OCI-LY3 (cell line): ENCODE data around the gene PITX3.

Experiments
- H2AFZ ChIP-seq: fragments of 200-600, 300-600 bp; shearing (Covaris generic); 2 replicates; pipeline ENCODE4 v1.6.0; 2014; ENCODE audit warnings: antibody characterized with exemption, low read depth, low read length
- H3K27ac ChIP-seq: fragments of 200-600, 300-600 bp; sonication (generic); 2 replicates; pipeline ENCODE4 v1.5.1; 2014; ENCODE audit warnings: mild to moderate bottlenecking, low read length, moderate library complexity, mixed read lengths
- H3K27me3 ChIP-seq: fragments of 200-600, 300-600 bp; sonication (generic); 2 replicates; pipeline ENCODE4 v1.6.1; 2014; ENCODE audit warnings: low read depth, low read length, mixed read lengths
- H3K36me3 ChIP-seq: fragments of 200-600, 300-600 bp; sonication (generic); replicated peaks from 2 replicates; pipeline ENCODE3; 2014; ENCODE audit warnings: low read depth, low read length, mixed read lengths
- H3K4me1 ChIP-seq: fragments of 300-600, 200-600 bp; sonication (generic); 2 replicates; pipeline ENCODE4 v1.6.1; 2014; ENCODE audit warnings: low read length, mixed read lengths
- H3K4me2 ChIP-seq: fragments of 200-600, 300-600 bp; sonication (generic); 2 replicates; pipeline ENCODE4 v1.6.1; 2014; ENCODE audit warnings: low read length, mixed read lengths
- H3K4me3 ChIP-seq: fragments of 300-600, 200-600 bp; sonication (generic); 2 replicates; pipeline ENCODE4 v1.5.1; 2014; ENCODE audit warnings: antibody characterized with exemption, mild to moderate bottlenecking, low read length, moderate library complexity
- H3K79me2 ChIP-seq: fragments of 300-600, 200-600 bp; shearing (Covaris generic); 2 replicates; pipeline ENCODE4 v1.6.1; 2014; ENCODE audit warnings: mild to moderate bottlenecking, low read length, mixed read lengths
- H3K9ac ChIP-seq: fragments of 300-600, 200-600 bp; shearing (Covaris generic); 2 replicates; pipeline ENCODE4 v1.6.0; 2014; ENCODE audit warnings: mild to moderate bottlenecking, low read length, moderate library complexity
- H3K9me3 ChIP-seq: fragments of 200-600, 300-600 bp; shearing (Covaris generic); 2 replicates; pipeline ENCODE4 v1.6.1; 2014; ENCODE audit warnings: low read length, mixed read lengths; ENCODE audit not compliant: insufficient read depth
- H4K20me1 ChIP-seq: fragments of 200-600, 300-600 bp; sonication (generic); 2 replicates; pipeline ENCODE4 v1.6.1; 2016; ENCODE audit warnings: low read length, mixed read lengths; ENCODE audit not compliant: insufficient read depth
- CTCF ChIP-seq: fragments of 200-600, 300-600 bp; sonication (generic); IDR thresholded peaks from 2 replicates; pipeline ENCODE4 v1.5.1; 2014; ENCODE audit warnings: antibody characterized with exemption, low read length, low read depth
- EZH2phosphoT487 ChIP-seq: fragments of 200-600 bp; shearing (Covaris generic); IDR thresholded peaks from 2 replicates; pipeline ENCODE4 v1.6.1; 2018; ENCODE audit warnings: antibody characterized with exemption, mixed run types, low read depth

Gene PITX3

DNA sequence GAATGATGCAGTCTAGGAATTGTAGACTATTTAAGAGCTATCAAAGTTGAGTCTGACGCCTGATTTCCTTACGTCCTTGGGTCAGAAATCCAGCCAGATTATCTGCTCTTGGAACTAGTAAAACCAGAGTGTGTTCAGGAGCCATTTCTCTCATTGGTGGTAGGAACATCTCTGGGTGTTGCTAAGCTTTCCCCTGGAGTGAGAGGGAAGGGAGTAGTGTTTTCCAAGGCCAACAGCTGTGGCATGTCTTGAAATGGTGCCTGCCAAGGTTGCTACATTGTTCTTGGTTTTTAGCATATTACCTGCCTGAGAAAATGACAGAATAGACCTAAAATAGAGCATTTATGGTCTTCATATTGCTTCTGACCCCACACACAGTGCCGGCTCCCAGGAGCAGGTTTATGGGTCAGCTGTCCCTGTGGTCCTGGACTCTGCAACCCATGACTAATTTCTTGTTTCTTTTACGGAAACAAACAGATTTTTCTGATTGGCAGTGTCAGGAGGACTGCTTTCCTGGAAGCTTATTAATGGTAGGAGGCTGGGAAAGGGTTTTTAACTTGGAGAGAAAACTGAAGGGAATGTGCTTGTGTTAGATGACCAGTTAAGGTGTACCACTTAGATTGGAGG is 21.5 kb upstream of the PITX3 start:
- Histone ChIP-seq H4K20me1 (peaks cover 13% of the 10 kb centered on the region), H3K9me3 (no peaks in the 10 kb centered on the region), H3K4me3 (no peak overlapping the region), H3K27ac (no peak overlapping the region), H3K9ac (no peak overlapping the region), H3K27me3 (no peaks in the 10 kb centered on the region), H3K4me1 (no peaks in the 10 kb centered on the region), H3K36me3 (peaks cover 9% of the 10 kb centered on the region), H2AFZ (no peak overlapping the region), H3K4me2 (no peak overlapping the region), H3K79me2 (no peaks in the 10 kb centered on the region; the same call in 1 of the 2 replicates)
- TF ChIP-seq CTCF (no peak), EZH2phosphoT487 (no peak)

DNA sequence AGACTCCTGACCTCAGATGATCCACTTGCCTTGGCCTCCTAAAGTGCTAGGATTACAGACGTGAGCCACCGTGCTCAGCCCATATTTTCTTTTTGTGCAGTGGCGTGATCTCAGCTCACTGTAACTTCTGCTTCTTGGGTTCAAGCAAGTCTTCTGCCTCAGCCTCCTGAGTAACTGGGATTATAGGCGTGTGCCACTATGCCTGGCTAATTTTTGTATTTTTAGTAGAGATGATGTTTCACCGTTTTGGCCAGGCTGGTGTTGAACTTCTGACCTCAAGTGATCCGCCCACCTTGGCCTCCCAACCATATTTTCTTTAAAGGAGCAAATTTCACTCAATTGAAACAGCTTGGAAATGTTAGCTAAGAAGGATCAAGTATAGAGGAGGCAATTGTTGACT is 20.5 kb upstream of the PITX3 start:
- Histone ChIP-seq H3K4me3 (no peak overlapping the region), H3K27ac (no peak overlapping the region), H2AFZ (no peak overlapping the region), H3K4me1 (no peaks in the 10 kb centered on the region), H3K9me3 (no peaks in the 10 kb centered on the region), H3K27me3 (no peaks in the 10 kb centered on the region), H4K20me1 (peaks cover 13% of the 10 kb centered on the region), H3K9ac (no peak overlapping the region), H3K36me3 (peaks cover 9% of the 10 kb centered on the region), H3K79me2 (peaks cover 6% of the 10 kb centered on the region), H3K4me2 (no peak overlapping the region)
- TF ChIP-seq CTCF (no peak), EZH2phosphoT487 (no peak)

- H2AFZ ChIP-seq: no peak overlapping the region
- H3K4me1 ChIP-seq: no peaks in the 10 kb centered on the region
- no peak overlapping the region for H3K27ac ChIP-seq
- H3K9me3 ChIP-seq: no peaks in the 10 kb centered on the region
- H3K9ac ChIP-seq: no peak overlapping the region
- H3K27me3 ChIP-seq: no peaks in the 10 kb centered on the region
- H3K4me3 ChIP-seq: no peak overlapping the region
- peaks cover 13% of the 10 kb centered on the region for H4K20me1 ChIP-seq
- H3K36me3 ChIP-seq: peaks cover 9% of the 10 kb centered on the region
- peaks cover 7% of the 10 kb centered on the region for H3K79me2 ChIP-seq
- TF ChIP-seq EZH2phosphoT487: no peak
- TF ChIP-seq CTCF: no peak
- H3K4me2 ChIP-seq: no peak overlapping the region
These were observed 19.9 kb upstream of the PITX3 start for GRCh38 chr10:102261196-102261595.

GRCh38 chr10:102255404-102255803 is 14.1 kb upstream of the PITX3 start:
- no peaks in the 10 kb centered on the region for H3K4me1 ChIP-seq
- TF ChIP-seq EZH2phosphoT487 (no peak), CTCF (no peak)
- peaks cover 55% of the 10 kb centered on the region for H3K79me2 ChIP-seq
- no peaks in the 10 kb centered on the region for H3K9me3 ChIP-seq
- no peak overlapping the region for H3K27ac ChIP-seq
- H4K20me1 ChIP-seq: peaks cover 2% of the 10 kb centered on the region; the same call in 1 of the 2 replicates
- H3K36me3 ChIP-seq: no peaks in the 10 kb centered on the region
- no peaks in the 10 kb centered on the region for H3K27me3 ChIP-seq
- H3K4me3 ChIP-seq: no peak overlapping the region
- no peak overlapping the region for H3K9ac ChIP-seq
- no peak overlapping the region for H3K4me2 ChIP-seq
- H2AFZ ChIP-seq: no peak overlapping the region
